Measurements from ENCODE around the gene ABCB1. TPM values are rescaled to one million over a fixed set of nuclear protein-coding genes. Genes with fewer than 3 reads are reported as not detected.

Gene ABCB1
- polyA plus RNA-seq, 2 donors: 1.6 to 1.7 TPM

DNA sequence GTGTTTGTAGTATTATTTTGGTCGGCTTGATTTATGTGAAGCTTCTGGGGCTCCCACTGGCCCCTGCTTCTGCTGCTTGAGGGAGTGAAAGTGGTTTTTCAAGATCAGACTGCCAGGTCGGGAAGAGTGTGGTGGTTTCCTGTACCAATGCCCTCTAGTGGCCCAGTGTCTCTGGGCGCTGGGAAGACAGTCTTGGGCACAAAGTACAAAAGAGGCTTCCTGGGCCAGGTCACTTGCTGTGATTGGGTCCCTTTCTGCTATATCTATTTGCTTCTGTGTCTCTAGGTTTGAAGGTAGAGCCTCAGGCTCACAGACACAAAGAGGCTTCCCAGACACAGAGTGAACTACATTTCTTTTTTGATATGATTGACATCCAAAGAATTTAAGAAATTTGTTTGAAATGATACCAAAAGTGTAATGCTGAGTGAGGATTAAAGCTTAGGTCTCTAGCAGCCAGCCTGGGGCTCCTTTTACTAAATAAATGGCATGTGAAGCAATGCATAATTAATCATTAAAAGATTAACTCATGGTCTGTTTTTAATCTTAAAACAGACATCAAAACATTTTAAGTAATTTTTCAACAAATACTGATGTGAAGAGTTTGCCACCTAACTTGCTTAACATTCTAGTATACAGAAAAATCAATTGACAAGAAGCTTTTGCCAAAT lies 36.3 kb downstream of the ABCB1 start:
- no peaks in the 10 kb centered on the region for H3K36me3 ChIP-seq (ENCODE audit: control insufficient read depth in 2 of 2, insufficient read depth in 2 of 2, low read length in 1 of 2)
- H3K4me3 ChIP-seq (ENCODE audit: low read depth in 1 of 2, low read length in 2 of 2): no peak overlapping the region
- H3K9me3 ChIP-seq (ENCODE audit: control insufficient read depth in 2 of 2, insufficient read depth in 1 of 2, low read depth in 1 of 2, low read length in 1 of 2): no peaks in the 10 kb centered on the region
- H3K27ac ChIP-seq (ENCODE audit: low read depth in 2 of 2, low read length in 1 of 2): no peak overlapping the region
- H3K27me3 ChIP-seq (ENCODE audit: control insufficient read depth in 1 of 2, insufficient read depth in 2 of 2, low read length in 2 of 2): no peaks in the 10 kb centered on the region
- WGBS, 2 donors: 12 to 13% methylated on average over 3 of the region's 3 CpGs
- no peaks in the 10 kb centered on the region for H3K4me1 ChIP-seq (ENCODE audit: control insufficient read depth in 2 of 2, insufficient read depth in 2 of 2, low read length in 1 of 2)

GRCh38 chr7:87561702-87562101 lies 39.0 kb downstream of the ABCB1 start:
- 90 to 91% methylated on average over 4 of the region's 4 CpGs for WGBS, 2 donors
- no peaks in the 10 kb centered on the region for H3K27me3 ChIP-seq (ENCODE audit: control insufficient read depth in 1 of 2, insufficient read depth in 2 of 2, low read length in 2 of 2)
- H3K9me3 ChIP-seq (ENCODE audit: control insufficient read depth in 2 of 2, insufficient read depth in 1 of 2, low read depth in 1 of 2, low read length in 1 of 2): no peaks in the 10 kb centered on the region
- no peaks in the 10 kb centered on the region for H3K4me1 ChIP-seq (ENCODE audit: control insufficient read depth in 2 of 2, insufficient read depth in 2 of 2, low read length in 1 of 2)
- no peak overlapping the region for H3K4me3 ChIP-seq (ENCODE audit: low read depth in 1 of 2, low read length in 2 of 2)
- H3K27ac ChIP-seq (ENCODE audit: low read depth in 2 of 2, low read length in 1 of 2): no peak overlapping the region
- no peaks in the 10 kb centered on the region for H3K36me3 ChIP-seq (ENCODE audit: control insufficient read depth in 2 of 2, insufficient read depth in 2 of 2, low read length in 1 of 2)

DNA sequence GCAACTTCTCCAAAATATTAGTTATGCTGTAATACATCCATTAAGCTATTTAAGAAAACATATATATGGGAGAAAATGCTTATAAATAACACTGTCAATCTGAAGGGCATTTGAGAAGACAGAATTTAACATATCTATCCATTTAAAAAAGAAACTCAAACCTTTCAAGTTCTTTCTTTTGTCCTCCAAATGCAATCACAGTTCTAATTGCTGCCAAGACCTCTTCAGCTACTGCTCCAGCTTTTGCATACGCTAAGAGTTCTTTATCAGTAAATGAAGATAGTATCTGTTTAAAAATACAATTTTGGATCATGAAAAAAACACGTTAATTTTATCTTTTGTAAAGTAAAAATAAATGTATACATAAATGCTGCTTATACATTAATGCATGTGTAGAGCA lies 39.6 kb downstream of the ABCB1 start:
- 62 to 70% methylated on average over 2 of the region's 2 CpGs for WGBS, 2 donors
- H3K4me3 ChIP-seq (ENCODE audit: low read depth in 1 of 2, low read length in 2 of 2): no peak overlapping the region

DNA sequence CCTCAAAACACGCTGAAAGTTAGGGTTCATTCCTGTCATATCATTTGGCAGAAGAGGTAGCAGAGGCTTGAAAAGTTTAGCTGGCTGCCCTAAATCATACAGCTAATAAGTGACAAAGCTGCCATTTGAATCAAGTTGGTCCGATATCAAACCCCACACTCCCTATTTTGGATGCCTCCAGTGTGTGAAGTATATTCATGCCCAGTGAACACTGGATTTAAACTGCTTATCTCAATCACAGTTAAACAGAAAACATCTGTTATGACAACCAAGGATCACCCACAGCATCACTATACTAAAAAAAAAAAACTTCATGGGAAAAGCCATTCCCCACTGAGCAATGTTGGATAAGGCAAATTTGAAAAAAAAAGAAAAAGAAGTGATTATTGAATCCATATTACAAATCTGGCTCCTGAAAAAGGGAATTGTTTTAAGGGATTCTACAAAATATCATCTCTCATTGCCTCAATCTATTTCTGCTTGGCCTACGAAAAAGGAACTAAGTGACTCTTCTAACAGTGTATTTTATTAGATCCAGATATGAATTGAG lies 48.3 kb downstream of the ABCB1 start:
- no peaks in the 10 kb centered on the region for H3K27me3 ChIP-seq (ENCODE audit: control insufficient read depth in 1 of 2, insufficient read depth in 2 of 2, low read length in 2 of 2)
- no peaks in the 10 kb centered on the region for H3K9me3 ChIP-seq (ENCODE audit: control insufficient read depth in 2 of 2, insufficient read depth in 1 of 2, low read depth in 1 of 2, low read length in 1 of 2)
- H3K27ac ChIP-seq (ENCODE audit: low read depth in 2 of 2, low read length in 1 of 2): no peak overlapping the region
- WGBS, 2 donors: 86 to 88% methylated on average over 3 of the region's 3 CpGs
- H3K4me3 ChIP-seq (ENCODE audit: low read depth in 1 of 2, low read length in 2 of 2): no peak overlapping the region
- H3K4me1 ChIP-seq (ENCODE audit: control insufficient read depth in 2 of 2, insufficient read depth in 2 of 2, low read length in 1 of 2): no peaks in the 10 kb centered on the region
- no peaks in the 10 kb centered on the region for H3K36me3 ChIP-seq (ENCODE audit: control insufficient read depth in 2 of 2, insufficient read depth in 2 of 2, low read length in 1 of 2)

More for the DNA sequence above, 39.6 kb downstream of the ABCB1 start:
- H3K27ac ChIP-seq (ENCODE audit: low read depth in 2 of 2, low read length in 1 of 2): no peak overlapping the region
- H3K4me1 ChIP-seq (ENCODE audit: control insufficient read depth in 2 of 2, insufficient read depth in 2 of 2, low read length in 1 of 2): no peaks in the 10 kb centered on the region
- no peaks in the 10 kb centered on the region for H3K36me3 ChIP-seq (ENCODE audit: control insufficient read depth in 2 of 2, insufficient read depth in 2 of 2, low read length in 1 of 2)
- H3K27me3 ChIP-seq (ENCODE audit: control insufficient read depth in 1 of 2, insufficient read depth in 2 of 2, low read length in 2 of 2): no peaks in the 10 kb centered on the region
- H3K9me3 ChIP-seq (ENCODE audit: control insufficient read depth in 2 of 2, insufficient read depth in 1 of 2, low read depth in 1 of 2, low read length in 1 of 2): no peaks in the 10 kb centered on the region

DNA sequence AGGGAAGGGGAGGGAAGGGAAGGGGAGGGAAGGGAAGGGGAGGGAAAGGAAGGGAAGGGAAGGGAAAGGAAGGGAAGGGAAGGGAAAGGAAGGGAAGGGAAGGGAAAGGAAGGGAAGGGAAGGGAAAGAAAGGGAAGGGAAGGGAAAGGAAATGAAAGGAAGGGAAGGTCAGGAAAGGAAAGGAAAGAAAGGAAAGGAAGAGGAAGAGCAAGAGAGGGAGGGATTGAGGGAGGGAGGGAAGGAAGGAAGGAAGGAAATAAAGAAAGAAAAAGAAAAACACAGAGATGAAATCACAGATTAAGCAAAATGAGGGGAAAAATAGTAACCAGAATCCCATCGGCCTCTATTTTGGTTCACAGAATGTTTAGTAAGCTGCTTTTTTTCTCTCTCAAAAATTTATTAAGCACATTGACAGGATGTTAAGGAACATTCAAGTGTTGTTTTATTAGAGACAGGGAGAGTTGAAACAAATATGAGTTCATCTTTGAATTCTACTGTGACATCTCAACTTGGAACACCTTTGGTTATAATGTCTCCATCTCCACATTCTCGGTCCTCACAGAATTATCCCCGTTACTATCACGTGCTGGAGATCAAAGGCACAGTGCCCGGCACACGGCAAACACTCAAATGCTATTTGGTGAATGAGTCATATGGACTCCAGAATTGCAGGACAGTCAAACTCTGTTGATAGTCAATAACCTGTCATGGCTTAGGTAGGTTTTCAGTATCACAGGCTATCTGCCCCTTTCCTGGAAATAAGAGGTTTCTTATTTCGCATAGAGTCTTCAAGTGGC lies 52.4 kb downstream of the ABCB1 start:
- WGBS, 2 donors: 75 to 80% methylated on average over 7 of the region's 7 CpGs
- Histone ChIP-seq H3K36me3 (ENCODE audit: control insufficient read depth in 2 of 2, insufficient read depth in 2 of 2, low read length in 1 of 2) (no peaks in the 10 kb centered on the region), H3K9me3 (ENCODE audit: control insufficient read depth in 2 of 2, insufficient read depth in 1 of 2, low read depth in 1 of 2, low read length in 1 of 2) (no peaks in the 10 kb centered on the region), H3K27me3 (ENCODE audit: control insufficient read depth in 1 of 2, insufficient read depth in 2 of 2, low read length in 2 of 2) (no peaks in the 10 kb centered on the region), H3K4me1 (ENCODE audit: control insufficient read depth in 2 of 2, insufficient read depth in 2 of 2, low read length in 1 of 2) (no peaks in the 10 kb centered on the region), H3K4me3 (ENCODE audit: low read depth in 1 of 2, low read length in 2 of 2) (no peak overlapping the region), H3K27ac (ENCODE audit: low read depth in 2 of 2, low read length in 1 of 2) (no peak overlapping the region)

DNA sequence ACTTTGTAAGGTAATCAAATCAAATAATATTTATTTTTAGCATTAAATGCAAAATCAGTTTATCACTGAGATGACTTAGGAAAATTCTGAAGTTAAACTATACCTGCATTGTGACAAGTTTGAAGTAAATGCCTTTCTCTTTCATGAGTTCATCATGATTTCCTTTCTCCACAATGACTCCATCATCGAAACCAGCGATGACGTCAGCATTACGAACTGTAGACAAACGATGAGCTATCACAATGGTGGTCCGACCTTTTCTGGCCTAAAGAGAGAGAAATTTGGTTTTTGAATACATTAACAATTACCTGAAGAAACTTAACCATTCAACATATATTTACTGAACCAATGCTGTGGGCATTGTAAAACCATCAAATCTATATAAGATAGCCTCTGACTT lies 54.9 kb downstream of the ABCB1 start:
- H3K9me3 ChIP-seq (ENCODE audit: control insufficient read depth in 2 of 2, insufficient read depth in 1 of 2, low read depth in 1 of 2, low read length in 1 of 2): no peaks in the 10 kb centered on the region
- no peaks in the 10 kb centered on the region for H3K36me3 ChIP-seq (ENCODE audit: control insufficient read depth in 2 of 2, insufficient read depth in 2 of 2, low read length in 1 of 2)
- no peak overlapping the region for H3K4me3 ChIP-seq (ENCODE audit: low read depth in 1 of 2, low read length in 2 of 2)
- no peaks in the 10 kb centered on the region for H3K27me3 ChIP-seq (ENCODE audit: control insufficient read depth in 1 of 2, insufficient read depth in 2 of 2, low read length in 2 of 2)
- 90 to 95% methylated on average over 6 of the region's 6 CpGs for WGBS, 2 donors
- H3K27ac ChIP-seq (ENCODE audit: low read depth in 2 of 2, low read length in 1 of 2): no peak overlapping the region
- no peaks in the 10 kb centered on the region for H3K4me1 ChIP-seq (ENCODE audit: control insufficient read depth in 2 of 2, insufficient read depth in 2 of 2, low read length in 1 of 2)

GRCh38 chr7:87543623-87544022 lies 57.1 kb downstream of the ABCB1 start:
- peaks cover 0 to 2% of the 10 kb centered on the region in 2 donors for H3K36me3 ChIP-seq (ENCODE audit: control insufficient read depth in 2 of 2, insufficient read depth in 2 of 2, low read length in 1 of 2)
- no peak overlapping the region for H3K4me3 ChIP-seq (ENCODE audit: low read depth in 1 of 2, low read length in 2 of 2)
- H3K27ac ChIP-seq (ENCODE audit: low read depth in 2 of 2, low read length in 1 of 2): no peak overlapping the region
- H3K27me3 ChIP-seq (ENCODE audit: control insufficient read depth in 1 of 2, insufficient read depth in 2 of 2, low read length in 2 of 2): no peaks in the 10 kb centered on the region
- no peaks in the 10 kb centered on the region for H3K9me3 ChIP-seq (ENCODE audit: control insufficient read depth in 2 of 2, insufficient read depth in 1 of 2, low read depth in 1 of 2, low read length in 1 of 2)
- H3K4me1 ChIP-seq (ENCODE audit: control insufficient read depth in 2 of 2, insufficient read depth in 2 of 2, low read length in 1 of 2): no peaks in the 10 kb centered on the region
- 72 to 80% methylated on average over 1 of the region's 1 CpG for WGBS, 2 donors

GRCh38 chr7:87541648-87542047 lies 59.0 kb downstream of the ABCB1 start:
- Histone ChIP-seq H3K4me1 (ENCODE audit: control insufficient read depth in 2 of 2, insufficient read depth in 2 of 2, low read length in 1 of 2) (no peaks in the 10 kb centered on the region), H3K9me3 (ENCODE audit: control insufficient read depth in 2 of 2, insufficient read depth in 1 of 2, low read depth in 1 of 2, low read length in 1 of 2) (no peaks in the 10 kb centered on the region), H3K27me3 (ENCODE audit: control insufficient read depth in 1 of 2, insufficient read depth in 2 of 2, low read length in 2 of 2) (no peaks in the 10 kb centered on the region), H3K27ac (ENCODE audit: low read depth in 2 of 2, low read length in 1 of 2) (no peak overlapping the region), H3K36me3 (ENCODE audit: control insufficient read depth in 2 of 2, insufficient read depth in 2 of 2, low read length in 1 of 2) (peaks cover 0 to 2% of the 10 kb centered on the region in 2 donors), H3K4me3 (ENCODE audit: low read depth in 1 of 2, low read length in 2 of 2) (no peak overlapping the region)
- 89 to 96% methylated on average over 1 of the region's 1 CpG for WGBS, 2 donors

DNA sequence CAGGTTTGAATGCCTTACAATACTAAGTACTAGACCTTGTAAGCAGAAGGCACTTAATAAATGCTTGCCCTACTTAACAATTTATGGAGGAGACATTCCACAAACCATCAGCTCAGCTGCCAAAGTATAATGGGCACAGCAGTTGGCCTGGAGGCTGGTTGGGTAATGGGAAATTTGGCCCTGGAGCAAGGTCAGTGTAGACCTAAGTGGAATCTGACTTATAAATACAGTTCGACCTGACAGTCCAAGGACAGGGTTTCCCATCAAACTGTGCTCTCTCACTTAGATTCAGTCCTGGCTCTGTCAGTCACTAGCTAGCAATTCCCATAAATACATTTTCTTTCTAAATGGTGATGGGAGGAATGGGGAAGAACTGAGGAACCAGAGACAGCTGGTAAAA lies 62.6 kb downstream of the ABCB1 start:
- 75% methylated on average over 1 of the region's 1 CpG for WGBS, 2 donors
- Histone ChIP-seq H3K36me3 (ENCODE audit: control insufficient read depth in 2 of 2, insufficient read depth in 2 of 2, low read length in 1 of 2) (peaks cover 0 to 2% of the 10 kb centered on the region in 2 donors), H3K27ac (ENCODE audit: low read depth in 2 of 2, low read length in 1 of 2) (no peak overlapping the region)

More for the DNA sequence above, 62.6 kb downstream of the ABCB1 start:
- Histone ChIP-seq H3K9me3 (ENCODE audit: control insufficient read depth in 2 of 2, insufficient read depth in 1 of 2, low read depth in 1 of 2, low read length in 1 of 2) (no peaks in the 10 kb centered on the region), H3K4me1 (ENCODE audit: control insufficient read depth in 2 of 2, insufficient read depth in 2 of 2, low read length in 1 of 2) (no peaks in the 10 kb centered on the region), H3K27me3 (ENCODE audit: control insufficient read depth in 1 of 2, insufficient read depth in 2 of 2, low read length in 2 of 2) (no peaks in the 10 kb centered on the region), H3K4me3 (ENCODE audit: low read depth in 1 of 2, low read length in 2 of 2) (no peak overlapping the region)
